ENCODE results near the gene SYT15.

GRCh38 chr10:46560952-46561351, 18.0 kb upstream of the SYT15 start:
- TF ChIP-seq CTCF (IDR thresholded peaks at IDR 0.05; ENCODE audit: extremely low read depth in 1 of 2, insufficient read depth in 1 of 2, low read depth in 1 of 2, low read length in 2 of 2) (no peak), EZH2 (IDR thresholded peaks at IDR 0.05; ENCODE audit: borderline replicate concordance, low read depth, low read length, severe bottlenecking) (no peak)
